Measurements from ENCODE around the gene OPHN1. TPM values are rescaled to one million over a fixed set of nuclear protein-coding genes. Genes with fewer than 3 reads are reported as not detected.

The OPHN1 gene
- total and polyA plus RNA-seq, 3 experiments from 2014 or later = 0.20 TPM; not detected in 2

- Mint-ChIP-seq H3K4me3 (no peak overlapping the region), H3K9me3 (peaks cover 0 to 2% (median 0%) of the 10 kb centered on the region in 5 donors), H3K27ac (no peak overlapping the region), H3K27me3 (peaks cover 9 to 14% of the 10 kb centered on the region in 2 donors), H3K36me3 (no peaks in the 10 kb centered on the region), H3K4me1 (no peaks in the 10 kb centered on the region)
- no peak overlapping the region for H3K4me3 ChIP-seq (ENCODE audit: low read length)
- no peak for DNase-seq
- no peaks in the 10 kb centered on the region for H3K27me3 ChIP-seq (ENCODE audit: insufficient read depth, low read length, poor library complexity, severe bottlenecking)
- POLR2A ChIA-PET = no interaction called here
- H3K9me3 ChIP-seq (ENCODE audit: low read length) = no peaks in the 10 kb centered on the region
- H3K36me3 ChIP-seq (ENCODE audit: insufficient read depth, low read length) = no peaks in the 10 kb centered on the region
- no peaks in the 10 kb centered on the region for H3K4me1 ChIP-seq (ENCODE audit: insufficient read depth, low read length)
- CTCF ChIA-PET = no interaction called here
- no peak overlapping the region for H3K27ac ChIP-seq (ENCODE audit: low read depth, low read length)
Observed at GRCh38 chrX:68420559-68420958, 12.7 kb downstream of the OPHN1 start.

- peaks cover 0 to 2% (median 0%) of the 10 kb centered on the region in 5 donors for H3K9me3 Mint-ChIP-seq
- H3K27me3 Mint-ChIP-seq = peaks cover 7 to 10% of the 10 kb centered on the region in 2 donors
- no peaks in the 10 kb centered on the region for H3K36me3 ChIP-seq (ENCODE audit: insufficient read depth, low read length)
- H3K36me3 Mint-ChIP-seq = no peaks in the 10 kb centered on the region
- no peaks in the 10 kb centered on the region for H3K4me1 ChIP-seq (ENCODE audit: insufficient read depth, low read length)
- H3K4me3 ChIP-seq (ENCODE audit: low read length) = no peak overlapping the region
- POLR2A ChIA-PET = no interaction called here
- no peaks in the 10 kb centered on the region for H3K4me1 Mint-ChIP-seq
- CTCF ChIA-PET = no interaction called here
- H3K4me3 Mint-ChIP-seq = no peak overlapping the region
- no peak for DNase-seq
- H3K27ac ChIP-seq (ENCODE audit: low read depth, low read length) = no peak overlapping the region
- H3K27me3 ChIP-seq (ENCODE audit: insufficient read depth, low read length, poor library complexity, severe bottlenecking) = no peaks in the 10 kb centered on the region
- H3K27ac Mint-ChIP-seq = no peak overlapping the region
- no peaks in the 10 kb centered on the region for H3K9me3 ChIP-seq (ENCODE audit: low read length)
Observed at GRCh38 chrX:68419975-68420374, 13.3 kb downstream of the OPHN1 start.

- Histone ChIP-seq H3K4me1 (ENCODE audit: insufficient read depth, low read length) (no peaks in the 10 kb centered on the region), H3K27ac (ENCODE audit: low read depth, low read length) (no peak overlapping the region), H3K4me3 (ENCODE audit: low read length) (no peak overlapping the region), H3K36me3 (ENCODE audit: insufficient read depth, low read length) (no peaks in the 10 kb centered on the region), H3K27me3 (ENCODE audit: insufficient read depth, low read length, poor library complexity, severe bottlenecking) (no peaks in the 10 kb centered on the region), H3K9me3 (ENCODE audit: low read length) (no peaks in the 10 kb centered on the region)
- H3K27me3 Mint-ChIP-seq = peaks cover 6 to 10% of the 10 kb centered on the region in 2 donors
- ChIA-PET CTCF (no interaction called here), POLR2A (no interaction called here)
- no peaks in the 10 kb centered on the region for H3K36me3 Mint-ChIP-seq
- no peak overlapping the region for H3K27ac Mint-ChIP-seq
- peaks cover 0 to 2% (median 0%) of the 10 kb centered on the region in 5 donors for H3K9me3 Mint-ChIP-seq
- H3K4me3 Mint-ChIP-seq = no peak overlapping the region
- H3K4me1 Mint-ChIP-seq = no peaks in the 10 kb centered on the region
- DNase-seq = no peak
Observed at GRCh38 chrX:68417651-68418050, 15.6 kb downstream of the OPHN1 start.

- Histone ChIP-seq H3K4me3 (ENCODE audit: low read length) (no peak overlapping the region), H3K4me1 (ENCODE audit: insufficient read depth, low read length) (no peaks in the 10 kb centered on the region), H3K9me3 (ENCODE audit: low read length) (no peaks in the 10 kb centered on the region), H3K27ac (ENCODE audit: low read depth, low read length) (no peak overlapping the region), H3K27me3 (ENCODE audit: insufficient read depth, low read length, poor library complexity, severe bottlenecking) (no peaks in the 10 kb centered on the region), H3K36me3 (ENCODE audit: insufficient read depth, low read length) (no peaks in the 10 kb centered on the region)
- no peak overlapping the region for H3K27ac Mint-ChIP-seq
- H3K4me1 Mint-ChIP-seq = no peaks in the 10 kb centered on the region
- ChIA-PET CTCF (no interaction called here), POLR2A (no interaction called here)
- H3K4me3 Mint-ChIP-seq = no peak overlapping the region
- peaks cover 5 to 9% of the 10 kb centered on the region in 2 donors for H3K27me3 Mint-ChIP-seq
- no peaks in the 10 kb centered on the region for H3K36me3 Mint-ChIP-seq
- no peaks in the 10 kb centered on the region for H3K9me3 Mint-ChIP-seq
- no peak for DNase-seq
Observed at GRCh38 chrX:68416592-68416991, 16.7 kb downstream of the OPHN1 start.

- no peaks in the 10 kb centered on the region for H3K9me3 ChIP-seq (ENCODE audit: low read length)
Observed at GRCh38 chrX:68415316-68415715, 18.0 kb downstream of the OPHN1 start.

GRCh38 chrX:68413254-68413653 is 20.0 kb downstream of the OPHN1 start:
- Mint-ChIP-seq H3K9me3 (no peaks in the 10 kb centered on the region), H3K36me3 (no peaks in the 10 kb centered on the region), H3K27ac (no peak overlapping the region), H3K27me3 (peaks cover 0 to 7% of the 10 kb centered on the region in 2 donors), H3K4me3 (no peak overlapping the region), H3K4me1 (no peaks in the 10 kb centered on the region)
- no peaks in the 10 kb centered on the region for H3K27me3 ChIP-seq (ENCODE audit: insufficient read depth, low read length, poor library complexity, severe bottlenecking)
- no peaks in the 10 kb centered on the region for H3K9me3 ChIP-seq (ENCODE audit: low read length)
- no peak for DNase-seq
- POLR2A ChIA-PET = no interaction called here
- H3K27ac ChIP-seq (ENCODE audit: low read depth, low read length) = no peak overlapping the region
- H3K4me1 ChIP-seq (ENCODE audit: insufficient read depth, low read length) = no peaks in the 10 kb centered on the region
- H3K36me3 ChIP-seq (ENCODE audit: insufficient read depth, low read length) = no peaks in the 10 kb centered on the region
- CTCF ChIA-PET = no interaction called here
- no peak overlapping the region for H3K4me3 ChIP-seq (ENCODE audit: low read length)

More at GRCh38 chrX:68415316-68415715, 18.0 kb downstream of the OPHN1 start:
- Mint-ChIP-seq H3K9me3 (no peaks in the 10 kb centered on the region), H3K36me3 (no peaks in the 10 kb centered on the region), H3K27me3 (peaks cover 4 to 9% of the 10 kb centered on the region in 2 donors), H3K4me1 (no peaks in the 10 kb centered on the region), H3K27ac (no peak overlapping the region), H3K4me3 (no peak overlapping the region)
- Histone ChIP-seq H3K4me1 (ENCODE audit: insufficient read depth, low read length) (no peaks in the 10 kb centered on the region), H3K27me3 (ENCODE audit: insufficient read depth, low read length, poor library complexity, severe bottlenecking) (no peaks in the 10 kb centered on the region), H3K4me3 (ENCODE audit: low read length) (no peak overlapping the region), H3K36me3 (ENCODE audit: insufficient read depth, low read length) (no peaks in the 10 kb centered on the region), H3K27ac (ENCODE audit: low read depth, low read length) (no peak overlapping the region)
- no peak for DNase-seq
- POLR2A ChIA-PET = no interaction called here
- CTCF ChIA-PET = no interaction called here

GRCh38 chrX:68411729-68412128 is 21.6 kb downstream of the OPHN1 start:
- no peak for DNase-seq
- Mint-ChIP-seq H3K36me3 (no peaks in the 10 kb centered on the region), H3K27ac (no peak overlapping the region), H3K4me1 (no peaks in the 10 kb centered on the region), H3K9me3 (no peaks in the 10 kb centered on the region), H3K27me3 (peaks cover 0 to 7% of the 10 kb centered on the region in 2 donors), H3K4me3 (no peak overlapping the region)
- no peaks in the 10 kb centered on the region for H3K27me3 ChIP-seq (ENCODE audit: insufficient read depth, low read length, poor library complexity, severe bottlenecking)
- POLR2A ChIA-PET = no interaction called here
- no peaks in the 10 kb centered on the region for H3K9me3 ChIP-seq (ENCODE audit: low read length)
- no peak overlapping the region for H3K27ac ChIP-seq (ENCODE audit: low read depth, low read length)
- H3K4me3 ChIP-seq (ENCODE audit: low read length) = no peak overlapping the region
- no peaks in the 10 kb centered on the region for H3K4me1 ChIP-seq (ENCODE audit: insufficient read depth, low read length)
- no peaks in the 10 kb centered on the region for H3K36me3 ChIP-seq (ENCODE audit: insufficient read depth, low read length)
- CTCF ChIA-PET = no interaction called here

GRCh38 chrX:68409194-68409593 is 24.1 kb downstream of the OPHN1 start:
- Mint-ChIP-seq H3K4me3 (no peak overlapping the region), H3K27ac (no peak overlapping the region), H3K27me3 (peaks cover 0 to 8% of the 10 kb centered on the region in 2 donors), H3K36me3 (no peaks in the 10 kb centered on the region), H3K4me1 (no peaks in the 10 kb centered on the region), H3K9me3 (no peaks in the 10 kb centered on the region)
- H3K36me3 ChIP-seq (ENCODE audit: insufficient read depth, low read length) = no peaks in the 10 kb centered on the region
- H3K27me3 ChIP-seq (ENCODE audit: insufficient read depth, low read length, poor library complexity, severe bottlenecking) = no peaks in the 10 kb centered on the region
- no peak overlapping the region for H3K27ac ChIP-seq (ENCODE audit: low read depth, low read length)
- CTCF ChIA-PET = no interaction called here
- DNase-seq = no peak
- POLR2A ChIA-PET = no interaction called here
- no peak overlapping the region for H3K4me3 ChIP-seq (ENCODE audit: low read length)
- no peaks in the 10 kb centered on the region for H3K9me3 ChIP-seq (ENCODE audit: low read length)
- H3K4me1 ChIP-seq (ENCODE audit: insufficient read depth, low read length) = no peaks in the 10 kb centered on the region

- no peak overlapping the region for H3K4me3 ChIP-seq (ENCODE audit: low read length)
- H3K36me3 ChIP-seq (ENCODE audit: insufficient read depth, low read length) = no peaks in the 10 kb centered on the region
- Mint-ChIP-seq H3K4me1 (no peaks in the 10 kb centered on the region), H3K4me3 (no peak overlapping the region), H3K27me3 (peaks cover 3% of the 10 kb centered on the region in 2 donors), H3K27ac (no peak overlapping the region), H3K36me3 (no peaks in the 10 kb centered on the region), H3K9me3 (no peaks in the 10 kb centered on the region)
- no peaks in the 10 kb centered on the region for H3K27me3 ChIP-seq (ENCODE audit: insufficient read depth, low read length, poor library complexity, severe bottlenecking)
- H3K27ac ChIP-seq (ENCODE audit: low read depth, low read length) = no peak overlapping the region
- ChIA-PET POLR2A (no interaction called here), CTCF (no interaction called here)
- DNase-seq = no peak
- H3K9me3 ChIP-seq (ENCODE audit: low read length) = no peaks in the 10 kb centered on the region
- H3K4me1 ChIP-seq (ENCODE audit: insufficient read depth, low read length) = no peaks in the 10 kb centered on the region
Observed at GRCh38 chrX:68403522-68403921, 29.8 kb downstream of the OPHN1 start.

All from CD8-positive, alpha-beta memory T cell (primary cell).